H1 (cell line): Measurements from ENCODE around the gene CHD3. TPM values are rescaled to one million over a fixed set of nuclear protein-coding genes. Genes with fewer than 3 reads are reported as not detected.

Source experiments
- CEBPB ChIP-seq: IDR thresholded peaks from 2 replicates; pipeline ENCODE4 v1.6.1; 2012; ENCODE audit warnings: low read depth, low read length
- CHD1 ChIP-seq: IDR thresholded peaks from 2 replicates; pipeline ENCODE4 v1.6.1; 2012; ENCODE audit warnings: low read depth, low read length, improper control_type of control experiment
- EGR1 ChIP-seq: IDR thresholded peaks from 2 replicates; pipeline ENCODE4 v1.6.1; 2011; ENCODE audit warnings: low read depth, low read length, borderline replicate concordance
- FOSL1 ChIP-seq: IDR thresholded peaks from 2 replicates; pipeline ENCODE4 v1.6.1; 2011; ENCODE audit warnings: mild to moderate bottlenecking, low read depth, low read length, moderate library complexity; ENCODE audit not compliant: insufficient read depth
- KDM4A ChIP-seq: IDR thresholded peaks from one replicate; pipeline ENCODE4 v1.7.1; 2012; ENCODE audit warnings: low read depth, mild to moderate bottlenecking, moderate library complexity, low read length, inconsistent platforms; ENCODE audit not compliant: severe bottlenecking
- MAFK ChIP-seq: IDR thresholded peaks from 2 replicates; pipeline ENCODE4 v1.6.1; 2012; ENCODE audit warnings: low read depth, mild to moderate bottlenecking, improper control_type of control experiment, low read length
- RBBP5 ChIP-seq: IDR thresholded peaks from 2 replicates; pipeline ENCODE4 v1.7.1; 2012; ENCODE audit warnings: low read depth, mild to moderate bottlenecking, inconsistent platforms, low read length, moderate library complexity, borderline replicate concordance
- RNF2 ChIP-seq: fragments of 200-900, 300-1000 bp; sonication (generic); IDR thresholded peaks from 2 replicates; pipeline ENCODE4 v1.7.1; 2016; ENCODE audit warnings: borderline replicate concordance, low read depth, mild to moderate bottlenecking, antibody characterized with exemption, low read length; ENCODE audit not compliant: poor library complexity, severe bottlenecking; ENCODE audit errors: missing control alignments
- polyA plus RNA-seq, 7 experiments: library from polyadenylated mRNA; depleted of rRNA in 3 of 7; stranded (reverse) in 5 of 7; unstranded in 2 of 7; fragments of >200 nt in 5 of 7; fragments of 200-250 nt in 2 of 7; gene quantifications; 1 replicate in 5 of 7; 2 replicates in 1 of 7; 4 replicates in 1 of 7; pipeline versions ENCODE4 v1.2.1 to v1.2.3, GENCODE V29; 2011 to 2013; ENCODE audit warnings: missing spikeins in 2 of 7, mixed read lengths in 2 of 7
- total RNA-seq: library from RNA; stranded (reverse); fragmentation: NEBNext Ultra II Directional; extraction: Animal tissue kit (Norgen Biotek cat#: 25700); gene quantifications from 2 replicates; pipeline ENCODE4 v1.2.1, GENCODE V29; 2021

CHD3 gene
- total and polyA plus RNA-seq, 2 of the 8 experiments (the other 6 are each of a cell fraction or from before 2014, with no cell fraction given) = 12.3 to 12.9 TPM

DNA sequence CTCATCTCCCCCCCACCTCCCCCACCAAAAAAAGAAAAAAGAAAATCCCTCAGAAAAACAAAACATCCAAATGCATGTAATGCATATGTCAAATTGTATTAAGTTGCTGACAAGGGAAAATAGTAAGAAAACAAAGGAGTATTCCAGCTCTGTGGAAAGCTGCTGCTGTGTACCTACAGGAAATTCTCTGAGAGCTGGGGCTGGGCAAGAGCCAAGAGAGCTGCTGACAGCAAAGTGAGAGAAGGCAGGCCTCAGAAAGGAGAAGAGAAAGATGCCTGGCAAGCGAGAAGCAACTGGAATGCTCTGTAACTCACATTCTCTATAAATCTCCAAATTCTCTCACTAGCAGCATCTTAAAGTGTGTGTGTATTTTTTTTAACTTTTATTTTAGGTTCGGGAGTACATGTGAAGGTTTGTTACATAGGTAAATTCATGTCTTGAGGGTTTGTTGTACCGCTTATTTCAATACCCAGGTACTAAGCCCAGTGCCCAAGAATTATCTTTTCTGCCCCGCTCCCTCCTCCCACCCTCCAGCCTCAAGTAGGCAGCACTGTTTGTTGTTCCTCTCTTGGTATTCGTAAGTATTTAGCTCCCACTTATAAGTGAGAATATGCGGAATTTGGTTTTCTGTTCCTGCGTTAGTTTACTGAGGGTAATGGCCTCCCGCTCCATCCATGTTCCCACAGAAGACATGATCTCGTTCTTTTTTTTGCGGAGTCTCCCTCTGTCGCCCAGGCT, 67.8 kb downstream of the CHD3 start (continued):
- TF ChIP-seq EGR1 (no peak), RNF2 (no peak), CHD1 (no peak), FOSL1 (no peak), MAFK (no peak), RBBP5 (no peak), KDM4A (no peak), CEBPB (no peak)
- TF ChIP-seq, all 59 proteins: peak for 0
